ENCODE results near the gene PLA2G5.

DNA sequence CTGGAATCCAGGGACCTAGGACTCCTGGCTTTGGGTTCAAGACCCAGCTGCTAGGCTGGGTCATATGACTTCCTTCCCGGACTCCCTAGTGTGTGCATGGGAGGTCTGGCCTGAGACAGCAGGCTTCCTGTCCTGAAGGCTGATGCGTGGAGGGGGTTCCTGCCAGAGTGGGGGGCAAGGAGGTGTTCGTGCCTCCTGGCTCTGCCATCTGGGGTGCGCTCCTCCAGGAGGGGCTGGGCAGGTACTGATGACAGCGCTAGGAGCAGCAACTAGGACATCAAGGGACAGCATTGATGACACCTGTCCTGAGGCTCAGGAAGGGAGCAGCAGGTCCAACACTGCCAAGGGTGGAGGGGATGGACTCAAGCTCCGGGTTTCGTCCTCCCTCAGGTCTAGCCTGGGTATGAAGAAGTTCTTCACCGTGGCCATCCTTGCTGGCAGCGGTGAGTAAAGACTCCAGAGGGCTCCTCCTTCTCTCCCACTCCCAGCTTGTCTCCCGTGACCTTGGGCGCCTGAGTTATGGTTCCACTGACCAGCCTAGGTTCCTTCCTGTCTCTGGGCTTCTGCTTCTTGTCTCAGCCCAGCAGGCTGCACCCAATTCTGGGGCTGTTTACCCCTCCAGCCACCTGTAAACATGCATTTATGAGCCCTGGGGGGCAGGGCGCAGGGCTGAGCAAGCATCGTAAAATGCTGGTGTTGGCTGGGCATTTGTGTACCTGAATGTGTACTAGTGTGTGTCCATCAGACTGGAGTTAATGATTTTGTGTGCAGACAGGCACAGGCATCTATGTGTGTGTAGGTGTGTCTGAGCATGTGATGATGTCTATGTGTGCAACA lies 70.0 kb downstream of the PLA2G5 start:
- TF ChIP-seq POLR2A (IDR thresholded peaks at IDR 0.05; ENCODE audit: low read depth, low read length) (no peak), CTCF (conservative IDR thresholded peaks at IDR 0.05; ENCODE audit: low read depth, low read length) (no peak), SMC3 (IDR thresholded peaks at IDR 0.05; ENCODE audit: low read depth, low read length) (no peak)
- TF ChIP-seq, protein P1, sequence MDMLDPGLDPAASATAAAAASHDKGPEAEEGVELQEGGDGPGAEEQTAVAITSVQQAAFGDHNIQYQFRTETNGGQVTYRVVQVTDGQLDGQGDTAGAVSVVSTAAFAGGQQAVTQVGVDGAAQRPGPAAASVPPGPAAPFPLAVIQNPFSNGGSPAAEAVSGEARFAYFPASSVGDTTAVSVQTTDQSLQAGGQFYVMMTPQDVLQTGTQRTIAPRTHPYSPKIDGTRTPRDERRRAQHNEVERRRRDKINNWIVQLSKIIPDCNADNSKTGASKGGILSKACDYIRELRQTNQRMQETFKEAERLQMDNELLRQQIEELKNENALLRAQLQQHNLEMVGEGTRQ (IDR thresholded peaks at IDR 0.05; ENCODE audit: low read depth, low read length): no peak

Data from IMR-90 (cell line).